Spleen (tissue), 11 donors: ENCODE results near the gene PNLIPRP2. TPM values are rescaled to one million over a fixed set of nuclear protein-coding genes. Genes with fewer than 3 reads are reported as not detected.

ENCODE experiments used
- DNase-seq: peaks from one replicate; pipeline ENCODE4 v3.0.0-alpha.2; 2020
- H3K27ac ChIP-seq, 8 donors: fragments of 200-600 bp; sonication (generic) in 7 of 8; 1 replicate in 4 of 8; 2 replicates in 4 of 8; pipeline versions ENCODE4 v1.5.0 to v1.8.0; 2016 to 2021; ENCODE audit warnings: inconsistent platforms in 4 of 8, mild to moderate bottlenecking in 4 of 8, moderate library complexity in 1 of 8
- H3K27me3 ChIP-seq, 7 donors: fragments of 200-600 bp; sonication (generic) in 6 of 7; replicated peaks in 1 of 7; 1 replicate in 4 of 7; 2 replicates in 3 of 7; pipeline versions ENCODE4 v1.5.0 to v1.8.0; 2016 to 2021; ENCODE audit warnings: inconsistent platforms in 3 of 7, mild to moderate bottlenecking in 1 of 7
- H3K36me3 ChIP-seq, 6 donors: fragments of 200-600 bp; sonication (generic) in 5 of 6; 1 replicate in 4 of 6; 2 replicates in 2 of 6; pipeline versions ENCODE4 v1.5.0 to v1.8.0; 2016 to 2021; ENCODE audit warnings: inconsistent platforms in 2 of 6
- H3K4me1 ChIP-seq, 6 donors: fragments of 200-600 bp; sonication (generic) in 5 of 6; 1 replicate in 3 of 6; 2 replicates in 3 of 6; pipeline versions ENCODE4 v1.5.0 to v1.8.0; 2016 to 2021; ENCODE audit warnings: inconsistent platforms in 3 of 6
- H3K4me3 ChIP-seq, 8 donors: fragments of 200-600 bp; sonication (generic) in 7 of 8; 1 replicate in 4 of 8; 2 replicates in 4 of 8; pipeline versions ENCODE4 v1.5.0 to v1.8.0; 2016 to 2021; ENCODE audit warnings: inconsistent platforms in 4 of 8, mild to moderate bottlenecking in 4 of 8, moderate library complexity in 2 of 8
- H3K9me3 ChIP-seq, 8 donors: fragments of 200-600 bp; sonication (generic) in 7 of 8; 1 replicate in 4 of 8; 2 replicates in 4 of 8; pipeline versions ENCODE4 v1.5.0 to v1.8.0; 2016 to 2021; ENCODE audit warnings: inconsistent platforms in 4 of 8
- CTCF ChIP-seq, 11 experiments: fragments of 200-600 bp in 7 of 11; fragments of 450-650 bp in 4 of 11; sonication (generic) in 4 of 11; IDR thresholded peaks in 8 of 11; conservative IDR thresholded peaks in 3 of 11; 1 replicate in 7 of 11; 2 replicates in 4 of 11; pipeline versions ENCODE4 v1.4.0 to v1.8.0; 2016 to 2021; ENCODE audit warnings: antibody characterized with exemption in 11 of 11, inconsistent platforms in 4 of 11, mild to moderate bottlenecking in 1 of 11
- POLR2A ChIP-seq, 3 donors: fragments of 450-650 bp; IDR thresholded peaks; one replicate each; pipeline ENCODE4 v1.5.1; 2017; ENCODE audit warnings: antibody characterized with exemption in 3 of 3, mild to moderate bottlenecking in 1 of 3
- POLR2AphosphoS5 ChIP-seq, 3 donors: sonication (generic); formaldehyde crosslinking; IDR thresholded peaks; one replicate each; pipeline ENCODE4 v1.5.1; 2017; ENCODE audit warnings: antibody characterized with exemption in 3 of 3
- WGBS, 5 donors: extraction: QIAGEN DNeasy Blood & Tissue Kit in 3 of 5; methylation state at CpG; one replicate each; pipeline versions ENCODE4 v1.1.5 to v1.1.7; 2013 to 2018; 5-methylcytosine and 5-hydroxymethylcytosine counted together
- intact Hi-C: fragments of 100-400 bp; cut with DNase I; formaldehyde crosslinking; loops from one replicate; pipeline ENCODE4 v1.15.0; 2023; ENCODE audit warnings: low total_unique reads
- polyA plus RNA-seq, 3 donors: library from polyadenylated mRNA; stranded (reverse); fragments of 200-250 nt; gene quantifications; one replicate each; pipeline ENCODE4 v1.2.1, GENCODE V29; 2013
- total RNA-seq, 7 donors: library from RNA; depleted of rRNA in 3 of 7; stranded (reverse); fragments of >200 nt in 3 of 7; fragmentation: NEBNext Ultra II Directional in 4 of 7; extraction: Animal tissue kit (Norgen Biotek cat#: 25700) in 4 of 7; gene quantifications; one replicate each; pipeline versions ENCODE4 v1.1.0 to v1.2.1, GENCODE V29; 2016 to 2021
- donor health status: healthy with polysubstance abuse.
- donor health status: DM: no; HTN: no; CAD: no; lungs with moderate emphysema.
- donor health status: DM: no; HTN: no; CAD: no.
- donor health status: Bipolar disorder and iron deficiency.
- donor health status: healthy.
- donor health status: DM: no; HTN: no; CAD: no.
- donor health status: DM: yes; HTN: yes; CAD: no.

Gene PNLIPRP2
- total and polyA plus RNA-seq, 10 donors, result 0.07 to 0.60 (median 0.26) TPM; not detected in 6

GRCh38 chr10:116621476-116621875 lies 723 bp downstream of the PNLIPRP2 start:
- Histone ChIP-seq H3K4me1 (no peaks in the 10 kb centered on the region), H3K27me3 (peaks cover 0 to 28% (median 0%) of the 10 kb centered on the region in 7 donors), H3K9me3 (no peaks in the 10 kb centered on the region), H3K27ac (no peak overlapping the region), H3K4me3 (no peak overlapping the region), H3K36me3 (no peaks in the 10 kb centered on the region)
- no peak for TF ChIP-seq POLR2AphosphoS5 (IDR thresholded peaks at IDR 0.05)
- TF ChIP-seq POLR2A (IDR thresholded peaks at IDR 0.05), result no peak
- TF ChIP-seq CTCF (IDR thresholded peaks at IDR 0.05 in 8 of 11, conservative IDR thresholded peaks at IDR 0.05 in 3 of 11), result no peak
- DNase-seq, result no peak
- intact Hi-C loops, result no loop called here
- 73 to 85% (median 77%) methylated on average over 8 of the region's 8 CpGs for WGBS, 5 donors

DNA sequence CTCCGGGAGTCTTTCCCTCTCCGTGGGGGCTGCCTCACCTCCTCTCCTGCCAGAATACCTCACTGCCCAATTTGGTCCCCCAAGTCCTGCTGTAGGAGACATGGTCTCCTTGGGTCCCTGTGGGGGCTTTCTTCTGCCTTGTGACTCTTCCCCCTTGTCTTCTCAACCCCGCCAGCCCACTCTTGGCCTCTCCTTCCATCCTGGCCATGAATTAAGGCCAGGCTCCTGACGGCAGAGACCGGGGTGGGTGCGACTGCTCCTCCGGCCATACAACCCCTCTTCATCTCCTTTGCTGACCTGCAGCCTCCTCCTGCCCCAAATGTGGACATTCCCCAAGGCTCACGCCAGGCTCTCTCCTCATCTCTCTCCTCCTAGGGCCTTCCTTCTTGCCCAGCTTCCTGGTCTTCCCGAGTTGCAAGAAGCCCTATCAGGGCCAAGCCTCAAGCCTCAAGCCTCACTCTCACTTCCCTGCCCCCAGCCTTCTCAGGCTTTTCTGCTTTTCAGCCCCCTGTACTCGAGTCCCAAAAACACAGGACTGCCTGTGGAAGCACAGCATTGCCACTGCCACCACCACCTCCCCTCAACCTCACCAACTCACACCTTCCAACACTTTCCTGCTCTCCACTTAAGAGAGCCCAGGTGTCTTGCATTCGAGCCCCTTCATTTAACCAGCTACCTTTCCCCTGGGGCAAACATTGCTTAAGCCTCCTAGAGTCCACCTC lies 1.3 kb downstream of the PNLIPRP2 start:
- intact Hi-C loops, result no loop called here
- no peaks in the 10 kb centered on the region for H3K4me1 ChIP-seq
- H3K4me3 ChIP-seq, result no peak overlapping the region
- H3K27me3 ChIP-seq, result peaks cover 0 to 34% (median 4%) of the 10 kb centered on the region in 7 donors
- H3K27ac ChIP-seq, result no peak overlapping the region
- DNase-seq, result no peak
- H3K9me3 ChIP-seq, result no peaks in the 10 kb centered on the region
- no peaks in the 10 kb centered on the region for H3K36me3 ChIP-seq
- WGBS, 5 donors, result 79 to 89% (median 83%) methylated on average over 11 of the region's 11 CpGs
- TF ChIP-seq POLR2AphosphoS5 (IDR thresholded peaks at IDR 0.05), result no peak

- peaks cover 0 to 48% (median 14%) of the 10 kb centered on the region in 7 donors for H3K27me3 ChIP-seq
- TF ChIP-seq CTCF (IDR thresholded peaks at IDR 0.05 in 8 of 11, conservative IDR thresholded peaks at IDR 0.05 in 3 of 11) (no peak), POLR2A (IDR thresholded peaks at IDR 0.05) (no peak), POLR2AphosphoS5 (IDR thresholded peaks at IDR 0.05) (no peak)
- no peak overlapping the region for H3K27ac ChIP-seq
- intact Hi-C loops, result no loop called here
- 83 to 91% (median 86%) methylated on average over 7 of the region's 7 CpGs for WGBS, 5 donors
- no peaks in the 10 kb centered on the region for H3K4me1 ChIP-seq
- no peak overlapping the region for H3K4me3 ChIP-seq
- no peaks in the 10 kb centered on the region for H3K9me3 ChIP-seq
- no peak for DNase-seq
- H3K36me3 ChIP-seq, result no peaks in the 10 kb centered on the region
Measured at GRCh38 chr10:116625845-116626244, 5.1 kb downstream of the PNLIPRP2 start.

GRCh38 chr10:116626815-116627214 lies 6.1 kb downstream of the PNLIPRP2 start:
- TF ChIP-seq POLR2AphosphoS5 (IDR thresholded peaks at IDR 0.05) (no peak), POLR2A (IDR thresholded peaks at IDR 0.05) (no peak), CTCF (IDR thresholded peaks at IDR 0.05 in 8 of 11, conservative IDR thresholded peaks at IDR 0.05 in 3 of 11) (no peak)
- no peaks in the 10 kb centered on the region for H3K4me1 ChIP-seq
- H3K9me3 ChIP-seq, result no peaks in the 10 kb centered on the region
- H3K36me3 ChIP-seq, result no peaks in the 10 kb centered on the region
- peaks cover 0 to 48% (median 14%) of the 10 kb centered on the region in 7 donors for H3K27me3 ChIP-seq
- intact Hi-C loops, result no loop called here
- no peak overlapping the region for H3K27ac ChIP-seq
- 71 to 80% (median 78%) methylated on average over 8 to 9 of the region's 9 CpGs for WGBS, 5 donors
- no peak for DNase-seq
- H3K4me3 ChIP-seq, result no peak overlapping the region
